Activated T-cell treated with anti-CD3 and anti-CD28 coated beads, Interleukin-2, amount 50 U/mL, for 1 hour (primary cell): ENCODE measurements around the gene TMEM131.
"Not testable (repeated sequence)": the region's sequence is repeated elsewhere in the genome, so short reads cannot be mapped to it uniquely, and the experiment has no call there.

ENCODE experiments used
- DNase-seq: peaks from one replicate; pipeline ENCODE4 v3.0.0-alpha.2; 2020

Gene TMEM131

DNA sequence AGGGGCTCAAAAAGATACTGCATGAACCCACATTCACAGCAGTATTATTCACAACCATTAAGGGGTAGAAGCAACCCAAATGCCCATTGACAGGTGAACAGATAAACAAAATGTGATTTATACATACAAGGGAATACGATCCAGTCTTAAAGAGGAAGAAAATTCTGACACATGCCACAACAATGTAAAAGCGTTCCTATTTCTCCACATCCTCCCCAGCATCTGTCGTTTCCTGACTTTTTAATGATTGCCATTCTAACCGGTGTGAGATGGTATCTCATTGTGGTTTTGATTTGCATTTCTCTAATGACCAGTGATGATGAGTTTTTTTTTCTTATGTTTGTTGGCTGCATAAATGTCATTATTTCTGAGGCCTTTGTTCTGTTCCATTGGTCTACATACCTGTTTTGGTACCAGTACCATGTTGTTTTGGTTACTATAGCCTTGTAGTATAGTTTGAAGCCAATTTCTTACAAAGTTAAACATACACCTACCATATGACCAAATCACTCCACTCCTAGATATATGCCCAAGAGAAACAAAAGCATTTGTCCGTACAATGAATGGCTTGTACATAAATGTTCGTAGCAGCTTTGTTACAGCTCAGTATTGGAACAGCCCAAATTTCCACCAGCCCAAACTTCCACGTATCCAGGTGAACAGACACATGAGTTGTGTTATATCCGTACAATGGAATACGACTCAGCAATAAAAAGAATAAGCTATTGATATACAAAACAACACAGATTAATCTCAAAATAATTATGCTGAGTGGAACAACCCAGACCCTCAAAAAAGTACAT lies 85.1 kb downstream of the TMEM131 start:
- DNase-seq = no peak

DNA sequence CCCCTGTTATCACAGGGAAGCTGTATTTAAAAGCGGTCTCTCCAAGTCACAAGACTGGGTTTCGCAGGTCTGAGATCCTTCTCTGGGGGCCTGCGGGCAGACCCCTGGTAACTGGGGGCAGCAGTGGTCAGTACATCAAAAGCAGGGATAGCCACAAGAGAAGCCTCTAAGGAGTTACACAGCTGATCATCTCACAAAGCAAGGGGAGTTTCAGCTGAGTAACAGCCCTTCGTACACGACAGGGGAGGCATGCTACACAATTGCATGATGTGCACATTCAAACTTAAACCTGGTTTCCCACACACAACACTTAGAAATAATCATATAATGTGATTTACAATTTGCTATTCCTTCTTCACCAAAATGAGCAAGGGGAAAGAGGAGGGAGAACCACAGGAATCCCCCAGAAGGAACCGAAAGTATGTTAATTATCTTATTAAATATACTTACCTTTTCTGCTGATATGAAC lies 87.5 kb downstream of the TMEM131 start:
- no peak for DNase-seq

DNA sequence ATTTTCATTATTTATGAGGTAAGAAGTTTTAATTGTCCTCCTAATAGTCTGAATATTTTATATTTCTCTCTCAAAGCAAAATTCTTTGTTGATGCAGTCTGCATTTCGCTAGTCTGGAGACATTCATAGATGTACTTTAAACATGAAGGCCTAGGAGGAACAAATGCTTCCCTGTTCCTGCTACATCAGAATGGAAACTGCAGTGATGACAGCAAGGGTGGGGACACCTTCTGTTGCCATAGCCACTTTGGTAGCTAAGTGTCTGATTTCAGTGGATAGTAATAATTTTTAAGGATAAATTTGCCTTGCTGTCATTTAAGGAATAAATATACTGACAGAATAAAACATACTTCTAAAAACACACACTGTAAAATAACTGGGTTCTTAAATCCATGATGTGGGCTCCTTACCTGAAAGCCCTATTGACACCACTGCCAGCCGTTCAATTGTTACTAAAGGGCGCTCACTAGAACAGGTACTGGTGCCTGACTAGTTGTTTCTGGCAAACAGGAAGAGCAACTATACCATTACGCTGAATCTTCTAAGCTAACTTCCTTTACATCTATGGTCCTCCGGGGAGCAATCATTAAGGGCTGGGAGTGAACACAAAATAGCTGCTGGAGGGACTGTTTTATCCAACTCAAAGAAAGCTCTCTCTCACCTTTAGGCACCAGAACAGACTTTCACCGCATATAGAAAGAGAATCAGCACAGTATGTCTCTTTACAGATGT lies 88.2 kb downstream of the TMEM131 start:
- DNase-seq = no peak

DNA sequence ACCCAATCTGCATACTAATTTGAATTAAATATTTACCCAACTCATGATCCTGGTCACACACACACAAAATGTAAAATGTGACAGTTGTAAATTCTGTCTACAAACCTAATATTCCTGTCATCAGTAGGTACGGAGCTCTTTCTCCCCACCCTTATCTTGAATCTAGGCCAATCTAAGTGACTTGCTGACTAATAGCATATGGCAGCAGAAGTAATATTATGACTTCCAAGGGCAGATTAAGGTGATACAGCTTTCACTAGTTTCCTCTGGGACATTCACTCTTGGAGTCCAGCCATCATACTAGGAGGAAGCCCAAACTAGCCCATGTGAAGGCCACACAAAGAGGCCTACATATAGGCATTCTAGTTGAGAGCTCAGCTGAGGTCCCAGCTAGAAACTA lies 89.4 kb downstream of the TMEM131 start:
- DNase-seq = no peak

DNA sequence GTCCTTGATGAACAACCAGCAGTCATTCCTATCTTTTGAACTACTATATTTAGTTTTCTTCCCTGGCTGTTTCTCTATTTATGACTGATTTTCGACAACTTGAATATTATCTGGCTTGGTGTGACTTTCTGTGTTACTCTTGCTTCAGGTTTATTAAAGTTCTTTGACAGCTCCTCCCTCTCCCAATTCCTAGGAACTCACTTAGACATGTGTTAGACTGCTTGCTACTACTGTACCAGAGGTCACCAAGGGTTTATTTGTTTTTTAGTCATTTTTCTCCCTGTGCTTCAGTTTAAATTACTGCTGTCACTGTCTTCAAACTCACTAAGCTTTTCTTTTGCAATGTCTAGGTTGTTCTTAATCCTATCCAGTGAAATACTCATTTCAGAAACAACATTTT lies 90.5 kb downstream of the TMEM131 start:
- no peak for DNase-seq

DNA sequence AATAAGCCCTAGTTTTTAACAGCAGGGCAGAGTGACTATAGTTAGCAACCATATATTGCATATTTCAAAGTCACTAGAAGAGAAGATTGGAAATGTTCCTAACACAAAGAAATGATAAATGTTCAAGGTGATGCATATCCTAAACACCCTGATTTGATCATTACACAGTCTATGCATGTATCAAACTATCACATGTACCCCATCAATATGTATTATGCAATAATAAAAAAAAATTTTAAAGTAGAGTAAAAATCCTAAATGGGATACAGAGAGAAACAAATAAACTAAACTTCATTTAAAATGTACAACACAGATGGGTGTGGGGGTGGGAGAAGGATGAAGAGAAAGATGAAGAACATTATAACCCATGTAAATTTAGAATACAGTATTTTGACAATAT lies 93.9 kb downstream of the TMEM131 start:
- no peak for DNase-seq

DNA sequence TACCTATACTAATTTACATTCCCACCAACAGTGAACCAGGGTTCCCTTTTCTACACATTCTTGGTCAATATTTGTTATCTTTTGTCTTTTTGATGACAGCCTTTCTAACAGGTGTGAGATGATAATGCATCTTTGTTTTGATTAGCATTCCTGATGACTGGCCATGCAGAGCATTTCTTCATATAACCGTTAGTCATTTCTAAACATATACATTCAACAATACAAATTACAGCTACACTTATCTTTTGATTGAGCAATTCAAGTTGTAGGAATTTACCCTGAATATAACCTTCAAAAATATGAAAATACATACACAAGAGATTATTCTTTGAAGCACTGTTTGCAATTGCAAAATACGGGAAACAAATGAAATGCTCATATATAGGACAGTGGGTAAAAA lies 94.9 kb downstream of the TMEM131 start:
- DNase-seq = no peak

DNA sequence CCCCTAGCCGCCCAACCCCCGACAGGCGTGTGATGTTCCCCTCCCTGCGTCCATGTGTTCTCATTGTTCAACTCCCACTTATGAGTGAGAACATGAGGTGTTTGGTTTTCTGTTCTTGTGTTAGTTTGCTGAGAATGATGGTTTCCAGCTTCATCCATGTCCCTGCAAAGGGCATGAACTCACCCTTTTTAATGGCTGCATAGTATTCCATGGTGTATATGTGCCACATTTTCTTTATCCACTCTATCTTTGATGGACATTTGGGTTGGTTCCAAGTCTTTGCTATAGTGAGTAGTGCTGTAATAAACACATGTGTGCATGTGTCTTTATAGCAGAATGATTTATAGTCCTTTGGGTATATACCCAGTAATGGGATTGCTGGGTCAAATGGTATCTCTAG lies 102.7 kb downstream of the TMEM131 start:
- not testable (repeated sequence) for DNase-seq

DNA sequence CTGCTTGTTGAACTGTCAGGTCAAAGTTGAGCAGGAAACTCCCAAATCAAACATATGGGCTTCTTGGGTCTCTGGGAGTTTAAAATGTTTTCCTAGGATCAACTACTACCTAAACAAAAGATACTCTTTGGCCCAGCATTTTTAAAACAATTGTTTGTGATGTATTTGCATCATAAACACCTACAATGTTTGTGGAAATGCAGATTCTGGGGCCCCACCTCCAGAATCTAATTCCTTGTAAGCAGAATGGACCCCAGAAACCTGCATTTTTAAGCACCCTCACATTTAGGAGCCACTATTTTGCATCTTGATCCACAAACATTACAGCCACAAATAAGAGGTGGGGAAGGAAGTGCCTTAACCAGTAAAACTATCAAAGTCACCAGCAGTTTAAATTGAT lies 104.1 kb downstream of the TMEM131 start:
- DNase-seq = no peak

DNA sequence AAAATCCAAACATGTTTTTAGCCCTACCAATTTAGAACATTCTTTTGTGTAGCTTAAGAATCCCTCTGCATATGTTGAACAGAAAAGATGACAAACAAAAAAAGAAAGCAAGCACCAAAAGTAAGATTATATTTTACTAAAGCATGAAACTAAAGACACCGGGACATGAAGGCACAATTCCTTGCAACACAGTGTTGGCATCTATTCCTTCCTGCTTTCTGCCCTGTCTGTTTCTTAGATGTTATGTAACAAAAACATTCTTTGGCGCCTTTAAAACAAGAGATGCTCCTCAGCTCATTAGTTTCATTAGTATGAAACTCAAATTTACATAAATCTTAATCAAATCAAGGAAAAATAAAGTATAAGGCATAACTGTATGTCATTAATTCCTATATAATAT lies 106.6 kb downstream of the TMEM131 start:
- no peak for DNase-seq

DNA sequence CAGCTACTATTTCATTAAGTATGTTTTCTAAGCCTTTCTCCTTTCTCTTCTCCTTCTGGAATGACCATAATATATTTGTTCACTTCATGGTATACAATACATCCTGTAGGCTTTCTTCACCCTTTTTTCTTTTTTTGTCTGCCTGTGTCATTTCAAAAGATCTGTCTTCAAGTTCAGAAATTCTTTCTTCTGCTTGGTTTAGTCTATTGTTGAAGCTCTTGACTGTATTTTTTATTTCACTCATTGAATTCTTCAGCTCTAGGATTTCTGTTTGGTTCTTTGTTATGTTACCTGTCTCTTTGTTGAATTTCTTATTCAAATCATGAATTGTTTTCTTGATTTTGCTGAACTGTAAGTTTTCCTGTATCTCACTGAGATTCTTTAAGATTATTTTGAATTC lies 109.9 kb downstream of the TMEM131 start:
- no peak for DNase-seq

DNA sequence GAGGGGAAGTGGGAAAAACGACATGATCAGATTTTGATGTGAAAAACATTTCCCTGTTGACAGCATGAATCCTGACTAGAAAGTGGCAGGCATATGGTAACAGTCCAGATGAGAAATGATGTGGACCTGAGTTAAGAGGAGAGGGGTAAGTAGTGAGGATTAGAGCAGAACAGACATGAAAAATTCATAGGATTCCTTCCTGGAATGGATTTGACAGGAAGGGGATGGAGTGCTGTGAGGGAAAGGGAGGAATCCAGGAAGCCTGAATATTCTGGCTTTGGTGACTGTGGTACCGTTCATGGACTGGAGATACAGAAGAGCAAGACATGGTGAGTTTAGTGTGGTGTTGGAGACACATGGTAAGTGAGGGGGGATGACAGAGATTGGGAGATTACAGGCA lies 115.4 kb downstream of the TMEM131 start:
- no peak for DNase-seq

DNA sequence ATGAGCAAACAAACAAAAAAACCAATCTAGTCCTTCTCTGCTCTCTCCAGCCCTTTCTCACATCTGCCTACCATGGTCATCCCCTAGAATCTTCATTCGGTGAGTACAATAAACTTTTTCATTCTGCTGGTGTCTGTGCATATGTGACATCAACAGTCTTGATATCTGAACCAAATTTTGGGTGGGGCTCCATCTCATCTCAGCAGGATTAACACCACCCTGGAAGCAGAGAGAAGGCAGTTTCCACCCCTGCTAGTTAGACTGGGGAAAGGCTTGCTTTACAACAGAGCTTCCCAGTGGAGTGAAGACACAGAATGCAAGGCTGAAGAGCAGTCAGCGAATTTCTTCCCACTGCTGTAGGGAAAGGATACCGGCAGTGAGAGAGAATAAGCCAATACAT lies 116.9 kb downstream of the TMEM131 start:
- no peak for DNase-seq

DNA sequence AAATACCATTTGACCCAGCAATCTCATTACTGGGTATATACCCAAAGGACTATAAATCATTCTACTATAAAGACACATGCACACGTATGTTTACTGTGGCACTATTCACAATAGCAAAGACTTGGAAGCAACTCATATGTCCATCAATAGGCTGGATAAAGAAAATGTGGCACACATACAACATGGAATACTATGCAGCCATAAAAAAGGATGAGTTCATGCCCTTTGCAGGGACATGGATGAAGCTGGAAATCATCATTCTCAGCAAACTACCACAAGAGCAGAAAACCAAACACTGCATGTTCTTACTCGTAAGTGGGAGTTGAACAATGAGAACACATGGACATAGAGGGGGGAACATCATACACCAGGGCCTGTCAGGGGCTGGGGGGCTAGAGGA lies 117.4 kb downstream of the TMEM131 start:
- not testable (repeated sequence) for DNase-seq

DNA sequence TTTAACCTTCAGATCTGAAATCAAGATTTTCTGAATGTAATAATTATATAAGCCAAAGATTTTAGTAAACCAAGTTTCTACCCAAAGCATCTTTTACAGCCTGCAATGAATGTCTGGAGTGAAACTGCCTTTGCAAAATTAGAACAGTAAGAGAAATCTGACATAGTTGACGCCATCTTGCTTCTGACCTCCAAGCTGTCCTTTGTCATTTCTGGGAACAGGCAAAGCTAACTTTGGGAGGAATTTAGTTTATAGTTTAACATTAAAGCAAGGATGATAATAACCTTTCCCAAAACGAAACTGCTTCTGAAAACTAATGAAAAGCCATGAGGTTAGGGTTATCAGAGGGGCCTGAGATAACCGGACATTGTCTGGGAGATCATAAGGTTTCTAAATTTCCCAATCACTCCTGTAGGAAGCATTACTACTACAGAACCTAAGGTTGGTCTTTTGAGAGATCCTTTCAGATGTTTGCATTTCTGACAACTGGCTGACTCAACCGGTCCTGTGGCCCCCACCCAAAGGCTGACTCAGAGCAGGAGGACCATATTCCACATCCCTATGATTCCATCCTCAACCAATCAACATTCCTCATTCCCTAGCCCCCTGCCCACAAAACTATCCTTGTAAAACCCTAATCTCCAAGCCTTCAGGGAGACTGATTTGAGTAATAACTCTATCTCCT lies 124.5 kb downstream of the TMEM131 start:
- no peak for DNase-seq

DNA sequence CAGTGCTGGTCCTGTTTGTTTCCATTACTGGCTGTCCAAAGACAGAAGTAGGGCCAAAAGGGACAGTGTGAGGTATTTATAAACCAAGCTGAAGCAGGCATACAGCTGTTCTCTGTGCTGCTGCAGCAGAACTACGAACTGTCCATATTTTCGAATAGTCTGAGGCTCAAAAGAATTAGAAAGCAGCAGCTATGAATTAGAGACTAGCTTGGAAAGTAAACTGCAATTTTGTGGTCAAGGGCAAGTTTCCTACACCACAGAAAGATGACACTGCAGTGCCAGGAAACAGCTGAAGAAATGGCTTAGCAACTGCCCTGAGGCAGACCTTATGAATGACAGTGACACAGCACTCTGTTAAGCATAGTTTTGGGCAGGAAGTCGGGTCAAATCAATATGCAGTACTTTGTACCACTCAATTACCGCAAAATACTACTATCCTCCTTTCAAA lies 125.3 kb downstream of the TMEM131 start:
- no peak for DNase-seq

DNA sequence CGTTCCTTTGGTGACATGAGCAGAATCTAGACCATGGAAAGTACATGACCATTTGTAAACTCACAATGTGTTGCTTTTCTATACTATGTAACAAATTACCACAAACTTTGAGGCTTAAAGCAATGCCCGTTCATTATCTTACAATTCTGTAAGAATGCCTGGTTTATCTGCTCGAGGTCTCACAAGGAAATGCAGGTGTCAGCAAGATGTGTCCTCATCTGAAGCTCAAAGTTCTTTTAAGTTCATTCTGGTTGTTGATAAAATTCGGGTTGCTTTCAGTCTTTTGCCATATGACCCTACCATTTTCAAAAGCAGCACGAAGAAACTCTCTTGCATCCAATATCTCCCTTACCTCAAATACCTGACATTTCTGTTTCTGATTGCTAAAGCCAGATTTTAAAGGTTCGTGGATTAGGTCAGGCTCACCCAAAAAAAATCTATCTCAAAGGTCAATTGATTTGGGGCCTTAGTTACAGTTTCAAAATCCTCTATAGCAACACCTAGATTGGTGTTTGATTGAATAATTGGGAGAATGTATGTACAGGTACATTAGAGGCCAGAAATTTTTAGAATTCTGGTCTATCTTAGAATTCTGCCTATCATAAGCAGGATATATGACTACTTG lies 125.9 kb downstream of the TMEM131 start:
- DNase-seq = no peak

DNA sequence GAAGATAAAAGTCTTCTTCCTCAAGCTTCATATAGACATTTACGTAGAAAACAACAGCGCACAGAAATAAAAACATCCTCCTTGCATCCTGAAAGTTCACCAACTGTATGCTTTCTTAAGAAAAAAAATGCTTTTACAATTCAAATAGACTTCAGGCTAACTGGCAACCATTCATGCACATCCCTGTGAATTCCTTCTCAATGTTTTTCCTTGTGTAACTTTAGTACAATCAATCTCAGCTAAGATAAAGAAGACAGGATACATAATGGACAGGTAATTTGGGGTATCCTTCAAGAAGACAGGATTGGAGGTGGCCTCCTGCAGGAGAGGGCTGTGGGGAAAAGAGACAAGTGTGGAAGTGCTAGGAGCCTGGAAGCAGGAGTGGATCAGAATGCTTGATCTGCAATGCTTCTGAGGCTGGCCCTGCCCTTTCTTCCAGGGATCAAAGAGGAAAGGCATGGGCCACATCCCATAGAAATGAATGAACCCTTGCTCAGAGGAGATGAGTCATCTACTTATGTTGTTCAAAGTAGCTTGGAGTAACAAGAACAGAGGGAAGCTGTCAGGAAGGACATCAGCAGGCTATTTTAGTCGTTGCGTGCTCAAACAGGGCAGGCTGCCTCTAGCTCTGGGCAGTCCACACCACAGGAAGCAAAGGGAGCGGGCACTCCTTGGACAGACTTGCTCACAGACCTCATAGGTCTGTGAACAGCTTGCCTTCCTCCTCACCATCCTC lies 126.6 kb downstream of the TMEM131 start:
- DNase-seq = no peak

DNA sequence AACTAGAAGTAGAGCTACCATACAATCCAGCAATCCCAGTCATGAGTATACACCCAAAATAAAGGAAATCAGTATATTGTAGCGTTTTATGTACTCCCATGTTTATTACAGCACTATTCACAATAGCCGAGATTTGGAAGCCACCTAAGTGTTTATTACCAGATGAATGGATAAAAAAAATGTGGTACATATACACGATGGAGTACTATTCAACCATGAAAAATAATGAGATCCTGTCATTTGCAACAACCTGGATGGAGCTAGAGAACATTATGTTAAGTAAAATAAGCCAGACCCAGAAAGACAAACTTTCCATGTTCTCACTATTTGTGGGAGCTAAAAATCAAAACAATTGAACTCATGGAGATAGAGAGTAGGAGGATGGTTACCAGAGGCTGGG lies 131.9 kb downstream of the TMEM131 start:
- DNase-seq = no peak

DNA sequence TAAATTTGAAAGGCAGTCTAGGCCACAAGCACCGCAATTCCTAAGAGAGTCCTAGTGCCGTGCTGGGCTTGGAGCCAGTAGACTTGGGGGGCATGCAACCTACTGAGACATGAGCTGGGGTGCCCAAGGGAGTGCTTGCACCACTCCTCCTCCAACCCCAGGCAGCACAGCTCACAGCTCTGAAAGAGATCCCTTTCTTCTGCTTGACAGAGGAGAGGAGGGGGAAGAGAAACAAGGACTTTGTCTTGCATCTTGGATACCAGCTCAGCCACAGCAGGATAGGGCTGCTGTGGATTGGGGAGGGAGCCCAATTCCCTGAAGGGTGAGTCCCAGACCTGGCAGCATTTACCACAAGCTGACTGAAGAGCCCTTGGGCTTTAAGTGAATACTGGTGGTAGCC lies 134.6 kb downstream of the TMEM131 start:
- DNase-seq = no peak

DNA sequence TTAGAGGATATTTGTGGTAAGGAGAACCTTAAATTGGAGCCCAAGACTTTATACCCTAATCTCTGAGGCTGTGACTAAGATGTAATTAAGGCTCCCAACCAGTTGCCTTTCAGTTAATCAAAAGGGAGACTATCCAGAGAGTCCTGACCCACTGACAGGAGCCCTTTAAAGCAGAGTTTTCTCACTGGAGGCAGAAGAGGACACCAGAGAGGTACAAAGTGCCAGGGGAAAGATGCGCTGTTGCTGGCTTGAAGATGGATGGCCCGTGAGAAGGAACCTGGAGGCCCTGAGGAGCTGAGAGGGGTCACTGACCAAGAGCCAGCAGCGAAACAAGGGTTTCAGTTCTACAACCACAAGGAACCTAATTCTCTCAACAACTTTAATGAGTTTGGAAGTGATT lies 137.3 kb downstream of the TMEM131 start:
- no peak for DNase-seq

DNA sequence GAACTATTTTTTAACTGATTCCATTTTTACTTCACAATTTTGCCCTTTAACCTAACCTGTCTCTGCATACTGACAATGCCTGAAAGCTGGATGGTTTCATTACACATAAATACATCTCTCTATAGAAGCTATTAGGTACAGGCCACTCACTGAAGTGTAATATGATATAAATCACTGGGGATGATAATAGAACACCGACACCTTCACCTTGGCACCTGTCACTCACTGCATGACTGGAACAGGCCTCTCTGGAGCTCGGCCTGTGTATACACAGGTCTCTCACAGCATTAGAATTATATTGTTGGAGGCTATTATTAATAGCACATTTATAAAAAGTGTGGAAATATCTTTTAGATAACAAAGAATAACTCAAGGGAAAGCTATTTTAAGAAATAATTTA lies 138.2 kb downstream of the TMEM131 start:
- DNase-seq = no peak

DNA sequence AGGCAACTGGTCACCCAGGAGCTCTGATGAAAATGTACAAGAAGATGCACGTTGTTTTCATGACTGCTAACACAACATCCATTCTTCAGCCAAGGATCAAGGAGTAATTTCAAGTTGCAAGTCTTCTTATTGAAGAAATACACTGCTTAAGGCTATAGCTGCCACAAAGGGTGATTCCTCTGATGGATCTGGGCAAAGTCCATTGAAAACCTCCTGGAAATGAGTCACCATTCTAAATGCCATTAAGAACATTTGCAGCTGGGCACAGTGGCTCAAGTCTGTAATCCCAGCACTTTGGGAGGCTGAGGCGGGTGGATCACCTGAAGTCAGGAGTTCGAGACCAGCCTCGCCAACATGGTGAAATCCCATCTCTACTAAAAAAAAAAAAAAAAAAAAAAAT lies 142.7 kb downstream of the TMEM131 start:
- not testable (repeated sequence) for DNase-seq
